ENCODE data around the gene EML2.

EML2 gene

GRCh38 chr19:45587873-45588272, 51.3 kb downstream of the EML2 start:
- DNase-seq, result no peak

- no peak for DNase-seq
Observed at GRCh38 chr19:45585158-45585577, 54.0 kb downstream of the EML2 start.

- DNase-seq, result peak; percentile 81 to 100 (median 99)
Observed at GRCh38 chr19:45584332-45585157, 54.7 kb downstream of the EML2 start, which contains the start of gene OPA3. OPA3 (minus strand) TSS chr19:45584802; CDS start chr19:45584764, 38 bp downstream.

- peak in 1 of 51 donors; percentile 10 for DNase-seq
Observed at GRCh38 chr19:45581576-45581975, 57.6 kb downstream of the EML2 start.

- no peak for DNase-seq
Observed at GRCh38 chr19:45578861-45579260, 60.3 kb downstream of the EML2 start.

- no peak for DNase-seq
Observed at GRCh38 chr19:45577111-45577905, 61.9 kb downstream of the EML2 start.

- no peak for DNase-seq
Observed at GRCh38 chr19:45576682-45577081, 62.5 kb downstream of the EML2 start.

GRCh38 chr19:45575216-45575615, 64.0 kb downstream of the EML2 start:
- no peak for DNase-seq

- no peak for DNase-seq
Observed at GRCh38 chr19:45574526-45574925, 64.7 kb downstream of the EML2 start.

- no peak for DNase-seq
Observed at GRCh38 chr19:45571457-45572220, 67.6 kb downstream of the EML2 start.

- DNase-seq, result peak in 24 of 51 donors; percentile 4 to 62 (median 19)
Observed at GRCh38 chr19:45569619-45570421, 69.4 kb downstream of the EML2 start.

- DNase-seq, result no peak
Observed at GRCh38 chr19:45568732-45569131, 70.5 kb downstream of the EML2 start.

- DNase-seq, result no peak
Observed at GRCh38 chr19:45567609-45568008, 71.6 kb downstream of the EML2 start.

- DNase-seq, result no peak
Observed at GRCh38 chr19:45564131-45564780, 74.9 kb downstream of the EML2 start.

GRCh38 chr19:45560686-45561085, 78.5 kb downstream of the EML2 start:
- DNase-seq, result no peak

GRCh38 chr19:45560038-45560437, 79.2 kb downstream of the EML2 start:
- no peak for DNase-seq

Data from hypothalamus (tissue), 51 donors.